ENCODE results near the gene MED13L. TPM values are rescaled to one million over a fixed set of nuclear protein-coding genes. Genes with fewer than 3 reads are reported as not detected.
A peak's percentile ranks its signal among the peaks of the same experiment; 100 is the strongest.

Gene MED13L
- total RNA-seq, 4 donors from 2014 or later, result 126 to 194 (median 154) TPM

GRCh38 chr12:116006141-116006540 is 271.4 kb downstream of the MED13L start:
- H3K9me3 ChIP-seq, result no peaks in the 10 kb centered on the region
- H3K4me3 ChIP-seq, result no peak overlapping the region
- DNase-seq, result no peak
- no peak for TF ChIP-seq POLR2A (IDR thresholded peaks at IDR 0.05)
- H3K27me3 ChIP-seq, result no peaks in the 10 kb centered on the region
- peaks cover 0 to 56% (median 17%) of the 10 kb centered on the region in 4 donors for H3K36me3 ChIP-seq
- H3K4me1 ChIP-seq, result no peaks in the 10 kb centered on the region
- intact Hi-C loops (cut with DNase I; ENCODE audit: low total_unique reads), result no loop called here
- 83 to 98% methylated on average over 2 of the region's 2 CpGs for WGBS, 2 donors (ENCODE audit: low coverage in 1 of 2)
- H3K27ac ChIP-seq, result no peak overlapping the region
- in situ Hi-C loops (cut with MboI; ENCODE audit: low pct_ligation_motif_present in 1 of 4, low pct_unique_long_range_greater_than_20kb in 1 of 4, low sequenced_read_pairs in 3 of 4), result loop anchor here in 3 of 4 donors (10.0 to 25.0 kb wide), 3 partner anchors 231 to 699 kb away; no protein-coding TSS in a partner anchor

GRCh38 chr12:116002890-116003536 is 274.5 kb downstream of the MED13L start:
- in situ Hi-C loops (cut with MboI; ENCODE audit: low pct_ligation_motif_present in 1 of 4, low pct_unique_long_range_greater_than_20kb in 1 of 4, low sequenced_read_pairs in 3 of 4) (loop anchor here in 3 of 4 donors (10.0 to 25.0 kb wide), 3 partner anchors 234 to 702 kb away; no protein-coding TSS in a partner anchor), intact Hi-C loops (cut with DNase I; ENCODE audit: low total_unique reads) (no loop called here)
- no peaks in the 10 kb centered on the region for H3K9me3 ChIP-seq
- peaks cover 0 to 40% (median 10%) of the 10 kb centered on the region in 4 donors for H3K36me3 ChIP-seq
- H3K4me3 ChIP-seq, result no peak overlapping the region
- H3K4me1 ChIP-seq, result peaks cover 0 to 17% (median 10%) of the 10 kb centered on the region in 4 donors
- no peak for DNase-seq
- H3K27me3 ChIP-seq, result no peaks in the 10 kb centered on the region
- WGBS, 2 donors (ENCODE audit: low coverage in 1 of 2), result 90 to 95% methylated on average over 6 of the region's 6 CpGs
- TF ChIP-seq, protein P1, sequence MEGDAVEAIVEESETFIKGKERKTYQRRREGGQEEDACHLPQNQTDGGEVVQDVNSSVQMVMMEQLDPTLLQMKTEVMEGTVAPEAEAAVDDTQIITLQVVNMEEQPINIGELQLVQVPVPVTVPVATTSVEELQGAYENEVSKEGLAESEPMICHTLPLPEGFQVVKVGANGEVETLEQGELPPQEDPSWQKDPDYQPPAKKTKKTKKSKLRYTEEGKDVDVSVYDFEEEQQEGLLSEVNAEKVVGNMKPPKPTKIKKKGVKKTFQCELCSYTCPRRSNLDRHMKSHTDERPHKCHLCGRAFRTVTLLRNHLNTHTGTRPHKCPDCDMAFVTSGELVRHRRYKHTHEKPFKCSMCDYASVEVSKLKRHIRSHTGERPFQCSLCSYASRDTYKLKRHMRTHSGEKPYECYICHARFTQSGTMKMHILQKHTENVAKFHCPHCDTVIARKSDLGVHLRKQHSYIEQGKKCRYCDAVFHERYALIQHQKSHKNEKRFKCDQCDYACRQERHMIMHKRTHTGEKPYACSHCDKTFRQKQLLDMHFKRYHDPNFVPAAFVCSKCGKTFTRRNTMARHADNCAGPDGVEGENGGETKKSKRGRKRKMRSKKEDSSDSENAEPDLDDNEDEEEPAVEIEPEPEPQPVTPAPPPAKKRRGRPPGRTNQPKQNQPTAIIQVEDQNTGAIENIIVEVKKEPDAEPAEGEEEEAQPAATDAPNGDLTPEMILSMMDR (IDR thresholded peaks at IDR 0.05), result no peak
- TF ChIP-seq POLR2A (IDR thresholded peaks at IDR 0.05) (no peak), POLR2AphosphoS5 (IDR thresholded peaks at IDR 0.05) (no peak), EP300 (IDR thresholded peaks at IDR 0.05; ENCODE audit: low read depth) (no peak)
- no peak overlapping the region for H3K27ac ChIP-seq

- Histone ChIP-seq H3K36me3 (peaks cover 0 to 28% (median 9%) of the 10 kb centered on the region in 4 donors), H3K9me3 (no peaks in the 10 kb centered on the region), H3K27ac (no peak overlapping the region), H3K4me1 (peaks cover 0 to 17% (median 11%) of the 10 kb centered on the region in 4 donors), H3K4me3 (no peak overlapping the region), H3K27me3 (no peaks in the 10 kb centered on the region)
- no peak for DNase-seq
- in situ Hi-C loops (cut with MboI; ENCODE audit: low pct_ligation_motif_present in 1 of 4, low pct_unique_long_range_greater_than_20kb in 1 of 4, low sequenced_read_pairs in 3 of 4) (loop anchor here in 3 of 4 donors (10.0 to 25.0 kb wide), 3 partner anchors 237 to 705 kb away; no protein-coding TSS in a partner anchor), intact Hi-C loops (cut with DNase I; ENCODE audit: low total_unique reads) (no loop called here)
- TF ChIP-seq, protein P1 (IDR thresholded peaks at IDR 0.05), result no peak
- no peak for TF ChIP-seq POLR2A (IDR thresholded peaks at IDR 0.05)
- TF ChIP-seq EP300 (IDR thresholded peaks at IDR 0.05; ENCODE audit: low read depth), result no peak
- WGBS, 2 donors (ENCODE audit: low coverage in 1 of 2), result 78 to 79% methylated on average over 4 to 5 of the region's 5 CpGs
Measured at GRCh38 chr12:116000252-116000651, 277.2 kb downstream of the MED13L start.

DNA sequence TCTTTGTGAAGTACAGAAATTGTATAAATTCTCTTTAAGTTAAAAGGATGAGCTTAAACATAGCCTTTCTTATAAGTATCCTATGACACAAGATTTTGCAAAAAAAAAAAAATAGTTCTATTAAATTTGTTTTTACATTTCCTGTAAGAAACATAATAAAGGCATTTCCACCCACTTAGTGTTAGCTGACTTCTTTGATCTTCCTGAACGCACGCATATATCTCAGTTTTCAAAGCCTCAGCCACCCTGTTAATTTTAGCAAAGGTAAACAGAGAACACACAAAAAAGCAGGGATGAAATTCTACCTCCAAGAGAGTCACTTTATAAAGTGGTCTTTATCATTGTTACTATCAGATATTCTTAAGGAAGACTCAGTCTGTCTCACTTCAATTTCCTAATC is 277.9 kb downstream of the MED13L start:
- H3K27ac ChIP-seq, result peak overlapping the region in 1 of 4 donors; percentile 26

More for the DNA sequence above, 277.9 kb downstream of the MED13L start:
- no peak for DNase-seq
- peaks cover 0 to 24% (median 11%) of the 10 kb centered on the region in 4 donors for H3K36me3 ChIP-seq
- no peaks in the 10 kb centered on the region for H3K9me3 ChIP-seq
- H3K4me1 ChIP-seq, result peaks cover 0 to 17% (median 11%) of the 10 kb centered on the region in 4 donors
- in situ Hi-C loops (cut with MboI; ENCODE audit: low pct_ligation_motif_present in 1 of 4, low pct_unique_long_range_greater_than_20kb in 1 of 4, low sequenced_read_pairs in 3 of 4) (loop anchor here in 3 of 4 donors (5.0 to 25.0 kb wide), 5 partner anchors 235 to 713 kb away; no protein-coding TSS in a partner anchor), intact Hi-C loops (cut with DNase I; ENCODE audit: low total_unique reads) (loop anchor here (10.0 kb wide), 1 partner anchor 615 kb away; no protein-coding TSS in a partner anchor)
- no peak overlapping the region for H3K4me3 ChIP-seq
- WGBS, 2 donors (ENCODE audit: low coverage in 1 of 2), result 42 to 57% methylated on average over 2 of the region's 2 CpGs
- no peak for TF ChIP-seq EP300 (IDR thresholded peaks at IDR 0.05; ENCODE audit: low read depth)
- TF ChIP-seq, protein P1 (IDR thresholded peaks at IDR 0.05), result no peak
- TF ChIP-seq POLR2A (IDR thresholded peaks at IDR 0.05), result no peak
- TF ChIP-seq POLR2AphosphoS5 (IDR thresholded peaks at IDR 0.05), result no peak
- no peaks in the 10 kb centered on the region for H3K27me3 ChIP-seq

Data from transverse colon (tissue), 4 donors.